Measurements from ENCODE around the gene MYOM3. TPM values are rescaled to one million over a fixed set of nuclear protein-coding genes. Genes with fewer than 3 reads are reported as not detected.
A peak's percentile ranks its signal among the peaks of the same experiment; 100 is the strongest.

The MYOM3 gene
- total RNA-seq, 1 experiment from 2014 or later: 0.42 TPM

DNA sequence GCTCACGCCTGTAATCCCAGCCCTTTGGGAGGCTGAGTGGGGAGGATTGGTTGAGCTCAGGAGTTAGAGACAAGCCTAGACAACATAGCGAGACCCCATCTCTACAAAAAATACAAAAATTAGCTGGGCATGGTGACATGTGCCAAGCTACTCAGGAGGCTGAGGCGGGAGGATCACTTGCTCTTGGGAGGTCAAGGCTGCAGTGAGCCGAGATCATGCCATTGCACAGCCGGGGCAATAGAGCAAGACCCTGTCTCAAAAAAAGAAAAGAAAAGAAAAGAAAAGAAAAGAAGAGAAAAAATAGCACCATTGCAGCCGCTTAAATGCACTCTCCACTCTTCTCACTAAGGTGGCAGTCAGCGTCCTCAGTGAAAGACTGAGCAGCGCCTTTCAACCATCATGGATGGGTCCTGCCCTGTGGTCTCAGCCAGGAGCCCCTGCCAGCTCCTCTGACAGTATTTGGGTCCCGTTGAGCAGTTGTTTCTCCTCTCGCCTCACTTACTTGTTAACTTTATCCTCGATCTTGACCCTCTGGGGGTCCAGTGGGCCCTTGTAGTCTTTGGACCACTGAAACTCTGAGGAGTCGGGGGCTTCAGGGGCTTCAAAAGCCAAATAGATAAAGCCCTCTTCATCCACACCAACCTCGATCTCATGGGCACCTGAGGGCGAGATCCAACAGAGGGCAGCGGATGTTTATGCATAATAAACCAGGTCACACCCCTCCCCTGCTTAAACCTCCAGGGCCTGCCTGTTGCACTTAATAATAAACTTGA is 36.9 kb downstream of the MYOM3 start:
- BruUV-seq (replicated peaks): no TSS peak
- H3K27me3 Mint-ChIP-seq (ENCODE audit: unreplicated experiment): peaks cover 11% of the 10 kb centered on the region
- TF ChIP-seq, protein P1, sequence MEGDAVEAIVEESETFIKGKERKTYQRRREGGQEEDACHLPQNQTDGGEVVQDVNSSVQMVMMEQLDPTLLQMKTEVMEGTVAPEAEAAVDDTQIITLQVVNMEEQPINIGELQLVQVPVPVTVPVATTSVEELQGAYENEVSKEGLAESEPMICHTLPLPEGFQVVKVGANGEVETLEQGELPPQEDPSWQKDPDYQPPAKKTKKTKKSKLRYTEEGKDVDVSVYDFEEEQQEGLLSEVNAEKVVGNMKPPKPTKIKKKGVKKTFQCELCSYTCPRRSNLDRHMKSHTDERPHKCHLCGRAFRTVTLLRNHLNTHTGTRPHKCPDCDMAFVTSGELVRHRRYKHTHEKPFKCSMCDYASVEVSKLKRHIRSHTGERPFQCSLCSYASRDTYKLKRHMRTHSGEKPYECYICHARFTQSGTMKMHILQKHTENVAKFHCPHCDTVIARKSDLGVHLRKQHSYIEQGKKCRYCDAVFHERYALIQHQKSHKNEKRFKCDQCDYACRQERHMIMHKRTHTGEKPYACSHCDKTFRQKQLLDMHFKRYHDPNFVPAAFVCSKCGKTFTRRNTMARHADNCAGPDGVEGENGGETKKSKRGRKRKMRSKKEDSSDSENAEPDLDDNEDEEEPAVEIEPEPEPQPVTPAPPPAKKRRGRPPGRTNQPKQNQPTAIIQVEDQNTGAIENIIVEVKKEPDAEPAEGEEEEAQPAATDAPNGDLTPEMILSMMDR (IDR thresholded peaks at IDR 0.05; ENCODE audit: unreplicated experiment): no peak
- no peak overlapping the region for H3K4me3 Mint-ChIP-seq (ENCODE audit: low read depth, unreplicated experiment)
- no peaks in the 10 kb centered on the region for H3K36me3 Mint-ChIP-seq (ENCODE audit: insufficient read depth, unreplicated experiment)
- H3K4me1 Mint-ChIP-seq (ENCODE audit: low read depth, unreplicated experiment): no peaks in the 10 kb centered on the region
- intact Hi-C loops (cut with micrococcal nuclease; ENCODE audit: unreplicated experiment): loop anchor here (10.0 kb wide), 1 partner anchor 120 kb away; no protein-coding TSS in a partner anchor
- CTCF ChIA-PET: no interaction called here
- DNase-seq: no peak
- no peak overlapping the region for H3K27ac Mint-ChIP-seq (ENCODE audit: unreplicated experiment)
- no peaks in the 10 kb centered on the region for H3K9me3 Mint-ChIP-seq (ENCODE audit: low read depth, unreplicated experiment)

DNA sequence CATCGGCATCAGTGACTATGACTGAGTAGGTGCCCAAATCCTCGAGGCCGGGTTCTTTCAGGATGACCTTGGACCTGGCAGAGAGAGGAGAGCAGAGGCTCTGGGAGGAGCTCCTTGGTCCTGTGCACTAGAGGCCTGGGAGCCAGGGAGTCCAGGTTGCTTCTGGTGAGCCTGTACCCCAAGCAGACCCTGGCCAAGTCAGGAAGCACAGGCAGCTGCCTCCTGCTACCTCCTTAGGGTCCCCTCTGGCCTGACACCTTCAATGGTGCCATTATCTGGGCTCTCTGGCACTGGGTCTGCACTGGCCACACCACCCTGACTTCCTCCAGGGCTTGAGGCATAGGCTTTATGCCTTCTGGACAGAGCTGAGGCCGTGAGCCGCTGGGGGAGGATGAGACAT is 37.7 kb downstream of the MYOM3 start:
- TF ChIP-seq, protein P1 (IDR thresholded peaks at IDR 0.05; ENCODE audit: unreplicated experiment): no peak
- H3K4me1 Mint-ChIP-seq (ENCODE audit: low read depth, unreplicated experiment): no peaks in the 10 kb centered on the region
- DNase-seq: no peak
- no peaks in the 10 kb centered on the region for H3K36me3 Mint-ChIP-seq (ENCODE audit: insufficient read depth, unreplicated experiment)
- H3K9me3 Mint-ChIP-seq (ENCODE audit: low read depth, unreplicated experiment): no peaks in the 10 kb centered on the region
- CTCF ChIA-PET: no interaction called here
- H3K27ac Mint-ChIP-seq (ENCODE audit: unreplicated experiment): no peak overlapping the region
- H3K4me3 Mint-ChIP-seq (ENCODE audit: low read depth, unreplicated experiment): no peak overlapping the region
- no TSS peak for BruUV-seq (replicated peaks)
- H3K27me3 Mint-ChIP-seq (ENCODE audit: unreplicated experiment): peaks cover 11% of the 10 kb centered on the region
- intact Hi-C loops (cut with micrococcal nuclease; ENCODE audit: unreplicated experiment): loop anchor here (10.0 kb wide), 1 partner anchor 121 kb away; no protein-coding TSS in a partner anchor

DNA sequence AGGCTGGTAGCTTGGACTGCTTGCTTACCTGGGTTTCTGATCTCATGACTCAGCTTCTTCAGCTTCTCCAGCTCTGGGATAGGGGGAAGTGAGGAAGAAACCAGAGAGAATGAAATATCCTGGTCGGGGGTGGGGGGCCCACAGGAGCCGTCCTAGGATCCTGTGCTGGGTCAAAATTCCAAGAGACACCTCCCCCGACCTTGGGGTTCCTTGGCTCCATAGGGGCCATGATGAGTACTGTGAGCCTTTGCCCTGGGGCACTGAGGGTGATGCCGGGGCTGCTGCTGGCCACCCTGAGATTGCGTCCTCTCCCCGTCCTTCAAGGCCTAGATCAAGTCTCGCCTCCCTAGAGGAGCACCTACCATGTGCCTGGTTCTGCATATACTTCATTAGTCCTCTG is 40.0 kb downstream of the MYOM3 start:
- Mint-ChIP-seq H3K4me1 (ENCODE audit: low read depth, unreplicated experiment) (no peaks in the 10 kb centered on the region), H3K9me3 (ENCODE audit: low read depth, unreplicated experiment) (no peaks in the 10 kb centered on the region), H3K27ac (ENCODE audit: unreplicated experiment) (no peak overlapping the region), H3K4me3 (ENCODE audit: low read depth, unreplicated experiment) (no peak overlapping the region), H3K27me3 (ENCODE audit: unreplicated experiment) (peaks cover 2% of the 10 kb centered on the region), H3K36me3 (ENCODE audit: insufficient read depth, unreplicated experiment) (no peaks in the 10 kb centered on the region)
- no TSS peak for BruUV-seq (replicated peaks)
- intact Hi-C loops (cut with micrococcal nuclease; ENCODE audit: unreplicated experiment): loop anchor here (2.0 to 10.0 kb wide), 2 partner anchors 41 to 123 kb away; partner anchors contain the start of gene MYOM3
- no peak for DNase-seq
- CTCF ChIA-PET: no interaction called here
- TF ChIP-seq, protein P1 (IDR thresholded peaks at IDR 0.05; ENCODE audit: unreplicated experiment): no peak

DNA sequence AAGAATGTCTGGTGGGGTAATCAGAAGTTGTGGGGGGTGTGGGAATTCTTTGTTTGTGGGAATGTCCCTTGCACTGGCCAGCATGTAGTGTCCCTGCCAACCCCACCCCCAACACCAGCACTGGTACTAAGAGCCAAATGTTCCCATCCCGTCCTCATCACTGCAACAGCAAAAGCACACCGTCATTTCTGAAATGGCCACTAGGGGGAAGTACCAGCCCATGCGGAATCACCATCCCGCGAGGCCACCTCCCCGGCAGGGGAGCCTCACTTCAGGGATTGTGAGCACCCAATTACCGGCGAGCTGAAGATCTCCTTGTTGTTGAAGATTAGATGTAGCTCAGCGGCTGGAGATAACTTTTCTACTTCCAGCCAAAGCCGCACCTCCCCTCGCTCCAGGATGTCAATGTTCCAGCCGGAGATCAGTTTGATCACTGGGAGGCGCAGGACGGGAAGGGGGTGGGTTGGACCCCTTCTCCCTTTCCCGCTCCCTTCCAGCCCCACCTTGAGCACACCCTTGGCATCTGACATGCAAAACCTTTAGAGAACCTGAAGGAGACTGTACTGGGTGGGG is 41.0 kb downstream of the MYOM3 start:
- no peak overlapping the region for H3K27ac Mint-ChIP-seq (ENCODE audit: unreplicated experiment)
- peak; percentile 80 for DNase-seq
- H3K27me3 Mint-ChIP-seq (ENCODE audit: unreplicated experiment): no peaks in the 10 kb centered on the region
- TF ChIP-seq, protein P1 (IDR thresholded peaks at IDR 0.05; ENCODE audit: unreplicated experiment): peak; percentile 68
- H3K36me3 Mint-ChIP-seq (ENCODE audit: insufficient read depth, unreplicated experiment): no peaks in the 10 kb centered on the region
- intact Hi-C loops (cut with micrococcal nuclease; ENCODE audit: unreplicated experiment): loop anchor here (2.0 to 10.0 kb wide), 2 partner anchors 42 to 124 kb away; partner anchors contain the start of gene MYOM3
- BruUV-seq (replicated peaks): no TSS peak
- no peaks in the 10 kb centered on the region for H3K4me1 Mint-ChIP-seq (ENCODE audit: low read depth, unreplicated experiment)
- H3K9me3 Mint-ChIP-seq (ENCODE audit: low read depth, unreplicated experiment): no peaks in the 10 kb centered on the region
- CTCF ChIA-PET: interaction anchor here (0.6 to 1.1 kb wide), 4 partner anchors 41 to 322 kb away, joined by 3 to 4 read pairs (median 3); partner anchors contain the start of gene MYOM3
- H3K4me3 Mint-ChIP-seq (ENCODE audit: low read depth, unreplicated experiment): no peak overlapping the region

All from Calu3 (cell line).